HG02973 (cell line): ENCODE measurements around the gene TMPRSS2.

ENCODE experiments used
- ATAC-seq: cut with Tn5 transposase; IDR thresholded peaks from one replicate; pipeline ENCODE4 v1.9.1; 2021; ENCODE audit warnings: moderate library complexity; ENCODE audit not compliant: unreplicated experiment

TMPRSS2 gene

DNA sequence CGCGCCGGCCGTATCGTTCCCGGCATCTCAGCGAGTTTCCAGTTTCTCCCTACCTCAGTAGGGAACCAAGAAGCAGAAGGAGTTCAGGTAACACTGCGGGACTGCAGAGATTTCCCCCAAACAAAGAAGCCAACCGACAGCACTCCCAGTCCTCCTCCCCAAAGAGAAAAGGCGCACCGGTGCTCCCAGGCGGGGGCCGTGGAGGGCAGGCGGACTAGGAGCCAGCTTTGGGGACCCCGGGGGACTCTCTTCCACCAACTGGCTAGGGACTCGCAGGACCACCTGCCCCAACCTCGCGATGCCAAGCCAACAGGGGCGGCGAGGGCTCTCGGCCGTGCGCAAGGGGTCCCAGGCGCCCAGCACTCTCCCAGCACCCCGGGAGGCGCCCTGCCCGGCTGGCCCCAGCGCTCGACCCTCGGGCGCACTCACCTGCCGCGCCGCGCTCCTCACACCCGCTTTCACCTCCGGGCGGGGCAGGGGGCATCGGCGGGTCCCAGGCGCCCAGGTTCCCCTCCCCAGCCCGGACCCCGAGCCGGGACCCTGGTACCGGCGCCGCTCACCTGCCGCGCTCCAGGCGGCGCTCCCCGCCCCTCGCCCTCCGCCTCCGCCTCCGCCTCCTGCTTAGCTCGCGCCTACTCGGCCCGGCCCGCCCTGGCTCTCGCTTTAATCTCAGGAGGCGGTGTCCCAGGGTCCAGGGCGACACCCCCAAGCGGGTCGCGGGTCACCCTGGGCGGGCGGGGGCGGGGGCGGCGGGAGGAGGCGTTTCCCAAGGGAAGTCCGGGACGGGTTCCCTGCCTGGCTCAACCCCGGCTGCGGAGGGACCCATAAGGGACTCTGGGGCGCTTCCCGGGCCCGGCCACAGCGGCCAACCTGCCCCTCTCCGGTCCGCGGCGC, at the start of gene TMPRSS2:
Gene TMPRSS2, minus strand, starts transcription at position 638 of the 894 bp plus-strand sequence. CDS start 10,025 bp downstream, outside the sequence.
- ATAC-seq, result no peak

DNA sequence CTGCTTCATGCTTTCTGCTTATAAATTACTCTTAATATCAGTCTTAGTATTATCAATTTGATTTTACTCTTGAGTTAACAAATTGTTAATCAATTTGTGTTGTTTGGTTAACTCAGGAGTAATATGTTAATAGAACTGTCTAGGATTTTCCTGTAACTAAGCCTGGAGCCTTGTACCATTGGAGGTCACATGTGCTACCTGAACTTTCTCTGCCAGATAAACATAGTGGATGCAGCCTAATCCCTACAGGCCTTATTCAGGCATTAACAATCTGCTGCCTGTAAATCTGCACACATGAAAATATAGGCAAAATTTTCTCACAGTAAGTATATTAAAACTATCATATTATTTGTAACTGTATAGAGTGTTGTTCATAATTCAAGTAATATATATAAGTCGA, 47.1 kb upstream of the TMPRSS2 start:
- no peak for ATAC-seq

DNA sequence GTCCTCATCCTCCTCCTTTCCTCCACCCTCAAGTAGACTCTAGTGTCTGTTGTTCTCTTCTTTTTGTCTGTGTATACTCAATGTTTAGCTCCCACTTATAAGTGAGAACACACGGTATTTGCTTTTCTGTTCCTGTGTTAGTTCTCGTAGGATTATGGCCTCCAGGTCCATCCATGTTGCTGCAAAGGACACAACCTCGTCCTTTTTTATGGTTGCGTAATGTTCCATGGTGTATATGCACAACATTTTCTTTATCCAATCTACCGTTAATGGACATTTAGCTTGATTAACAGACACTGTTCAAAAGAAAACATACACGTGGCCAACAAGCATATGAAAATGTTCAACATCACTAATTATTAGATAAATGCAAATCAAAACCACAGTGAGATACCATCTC, 44.3 kb upstream of the TMPRSS2 start:
- ATAC-seq, result no peak

DNA sequence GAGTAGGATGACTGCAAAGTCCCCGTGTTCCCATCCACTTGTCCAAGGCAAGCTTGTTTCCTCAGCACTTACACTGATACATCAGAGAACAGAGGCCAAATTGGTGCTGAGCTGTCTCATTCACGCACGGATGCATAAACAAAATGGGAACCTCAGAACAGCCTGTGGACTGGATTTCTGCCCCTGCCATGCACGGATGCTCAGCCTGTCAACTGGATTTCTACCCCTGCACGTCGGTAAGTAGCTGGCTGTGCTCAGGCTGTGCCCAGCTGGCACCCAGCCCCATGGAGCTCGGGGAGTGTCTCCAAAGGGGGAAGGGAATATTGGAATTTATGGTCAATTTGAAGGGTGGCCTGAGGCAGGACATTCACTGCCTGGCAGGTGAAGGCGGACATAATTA, 40.8 kb upstream of the TMPRSS2 start:
- no peak for ATAC-seq

DNA sequence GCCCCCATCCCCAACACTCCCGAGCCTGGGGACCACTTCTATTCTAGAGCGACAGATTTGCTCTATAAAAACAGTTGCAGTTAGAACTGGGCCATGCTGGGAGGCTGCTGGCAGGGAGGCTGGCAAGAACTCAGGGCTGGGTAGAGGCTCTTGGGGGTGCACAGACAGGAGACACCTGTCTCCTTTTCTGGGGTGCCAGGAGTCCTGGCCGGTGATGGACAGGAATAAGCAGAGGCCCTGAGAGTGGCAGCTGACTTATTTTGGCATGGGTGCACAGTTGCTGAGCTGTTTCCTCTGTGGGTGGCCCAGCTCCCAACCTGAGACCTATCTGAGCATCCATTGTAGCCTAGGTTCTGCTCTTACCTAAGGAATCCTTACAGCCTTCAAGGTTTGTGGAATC, 39.2 kb upstream of the TMPRSS2 start:
- no peak for ATAC-seq

DNA sequence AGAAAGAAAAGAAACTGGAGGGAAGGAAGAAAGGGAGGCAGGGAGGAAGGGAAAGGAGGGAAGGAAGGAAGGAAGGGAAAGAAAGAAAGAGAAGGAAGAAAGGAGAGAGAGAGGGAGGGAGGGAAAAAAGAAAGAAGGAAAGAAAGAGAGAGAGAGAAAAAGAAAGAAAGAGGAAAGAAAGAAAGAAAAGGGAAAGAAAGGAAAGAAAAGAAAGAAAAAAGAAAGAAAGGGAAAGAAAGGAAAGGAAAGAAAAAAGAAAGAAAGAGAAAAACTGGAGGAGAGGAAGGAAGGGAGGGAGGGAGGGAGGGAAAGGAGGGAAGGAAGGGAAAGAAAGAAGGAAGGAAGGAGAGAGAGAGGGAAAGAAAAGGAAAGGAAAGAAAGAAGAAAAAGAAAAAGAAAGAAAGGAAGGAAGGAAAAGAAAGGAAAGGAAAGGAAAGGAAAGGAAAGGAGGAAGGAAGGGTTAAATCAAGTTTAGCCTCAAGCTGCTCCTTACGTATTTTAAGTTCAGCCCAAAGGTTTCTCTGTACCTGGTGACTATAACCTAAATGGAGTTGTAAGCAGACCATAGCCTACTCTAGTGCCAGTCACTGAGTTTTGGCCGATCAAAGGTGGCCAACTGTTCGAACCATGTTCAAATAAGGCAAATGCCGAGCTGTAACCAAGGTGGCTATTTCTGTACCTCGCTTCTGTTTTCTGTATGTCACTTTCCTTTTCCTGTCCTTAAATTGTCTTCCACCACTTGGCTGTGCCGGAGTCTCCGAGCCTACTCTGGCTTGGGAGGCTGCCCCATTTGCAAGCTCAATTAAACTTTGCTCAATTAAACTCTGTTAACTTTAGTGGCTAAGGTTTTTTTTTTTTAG, 37.8 kb upstream of the TMPRSS2 start:
- no peak for ATAC-seq

DNA sequence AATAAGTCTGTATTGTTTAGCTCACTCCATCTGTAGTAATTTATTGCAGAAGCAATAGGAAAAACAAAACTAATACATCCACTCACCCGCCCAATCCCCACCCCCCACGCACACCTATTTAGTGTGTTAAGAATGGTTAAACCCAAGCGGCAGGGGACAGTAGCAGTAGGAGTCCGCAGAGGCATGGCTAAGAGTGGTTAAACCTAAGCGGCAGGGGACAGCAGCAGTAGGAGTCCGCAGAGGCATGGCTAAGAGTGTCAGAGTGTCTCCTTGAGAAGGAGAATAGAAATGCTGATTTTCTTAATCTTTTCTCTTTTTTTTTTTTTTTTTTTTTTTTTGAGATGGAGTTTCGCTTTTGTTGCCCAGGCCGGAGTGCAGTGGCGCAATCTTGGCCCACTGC, 34.8 kb upstream of the TMPRSS2 start:
- no peak for ATAC-seq

DNA sequence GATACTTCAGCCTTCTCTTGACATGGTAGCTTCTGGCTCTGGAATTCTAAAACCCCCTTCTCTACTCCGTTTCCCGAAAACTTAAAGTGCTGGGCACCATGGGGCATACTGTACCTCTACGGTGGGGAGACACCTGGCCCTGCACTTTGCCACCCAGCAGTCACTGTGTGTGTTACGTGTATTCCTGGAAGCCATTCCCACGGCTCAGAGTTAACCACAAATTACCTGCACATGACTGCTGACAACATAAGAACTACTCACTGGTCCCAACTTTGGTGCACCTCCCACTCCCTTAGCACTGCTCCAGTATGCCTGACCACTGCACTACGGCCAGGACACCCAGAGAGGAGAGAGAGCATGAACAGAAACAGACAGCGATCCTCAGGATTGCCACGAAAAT, 29.4 kb upstream of the TMPRSS2 start:
- no peak for ATAC-seq

DNA sequence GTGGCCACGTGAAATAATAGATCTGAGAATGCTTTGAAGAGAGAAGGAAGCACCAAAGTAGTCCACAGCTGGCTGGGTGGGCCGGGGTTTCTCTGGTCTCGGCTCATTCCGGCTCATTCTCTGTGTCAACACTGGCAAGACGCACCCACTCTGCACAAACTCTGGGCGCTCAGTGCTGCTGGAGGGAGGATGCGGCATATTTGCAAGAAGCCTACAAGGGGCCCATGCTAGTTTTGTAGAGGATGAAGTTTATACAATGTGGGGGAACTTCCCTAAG, 28.8 kb upstream of the TMPRSS2 start:
- no peak for ATAC-seq

DNA sequence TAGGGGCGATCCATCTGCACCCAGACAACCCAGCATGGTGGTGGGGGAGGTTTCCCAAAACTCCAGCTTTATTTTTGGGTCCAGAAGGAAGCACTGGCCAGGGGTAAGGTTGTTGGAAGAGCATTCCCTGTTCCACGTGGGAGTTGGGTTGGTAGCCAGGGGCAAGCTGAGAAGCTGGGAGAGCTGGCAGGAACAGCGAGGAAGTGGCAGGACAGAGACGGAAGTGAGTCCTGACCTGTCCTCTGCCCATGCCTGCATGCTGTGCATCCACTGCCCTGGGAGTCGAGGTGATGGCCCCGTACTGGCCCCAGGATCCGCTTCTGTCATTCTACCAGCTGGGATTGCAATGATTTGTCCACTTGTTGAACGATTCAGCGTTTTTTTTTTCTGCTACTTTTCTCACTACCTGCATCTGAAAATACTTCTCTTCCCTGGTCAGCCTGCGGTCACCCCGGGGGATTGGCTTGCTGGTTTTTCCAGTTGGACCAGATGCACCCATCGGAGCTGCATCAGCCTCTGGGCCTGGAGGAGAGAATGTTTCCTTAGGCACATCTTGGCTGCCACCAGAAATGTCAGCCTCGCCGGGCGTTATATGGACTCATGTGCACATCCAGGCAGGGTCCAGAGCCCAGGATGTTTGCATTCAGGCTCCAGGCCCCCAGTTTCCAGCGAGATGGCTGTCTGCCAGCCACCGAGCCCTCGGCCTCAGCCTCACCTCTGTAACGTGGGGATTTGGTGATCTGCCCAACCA, 28.3 kb upstream of the TMPRSS2 start:
- no peak for ATAC-seq

DNA sequence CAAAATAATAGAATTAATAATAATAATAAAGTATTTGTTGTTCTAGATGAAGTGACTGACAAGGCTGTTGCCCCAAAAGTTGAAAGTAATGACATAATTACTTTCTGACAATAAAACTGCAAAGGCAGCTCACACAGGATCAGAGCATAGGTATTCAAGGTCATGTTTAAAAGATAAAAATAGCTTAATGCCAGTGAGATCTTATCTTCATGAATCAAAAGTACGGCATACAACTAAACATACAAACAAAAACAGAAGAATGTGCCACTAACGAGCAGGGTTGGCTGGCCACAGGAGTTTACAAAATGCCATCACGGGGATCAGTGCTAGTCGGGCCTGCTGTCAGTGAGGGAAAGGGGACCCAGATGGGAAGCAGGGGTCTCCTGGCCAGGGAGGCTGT, 22.4 kb upstream of the TMPRSS2 start:
- no peak for ATAC-seq

DNA sequence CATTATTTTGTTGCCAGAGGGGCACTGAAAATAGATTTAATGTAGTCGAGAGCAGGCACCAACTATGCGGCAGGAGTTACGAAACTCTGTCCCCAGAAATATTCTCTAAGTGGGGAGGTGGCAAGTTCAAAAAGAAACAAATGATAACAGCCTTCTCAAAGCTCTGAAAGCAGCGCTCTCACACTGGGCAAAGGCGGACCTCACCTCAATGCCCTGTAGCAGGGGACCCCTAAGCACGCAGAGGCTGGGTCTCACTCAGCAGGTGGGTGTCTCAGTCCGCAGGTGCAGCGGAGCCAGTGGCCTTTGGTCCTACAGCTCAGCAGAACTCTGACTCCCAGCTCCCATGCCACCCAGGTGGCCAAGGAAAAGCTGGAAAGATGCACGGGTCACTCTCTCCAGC, 21.8 kb upstream of the TMPRSS2 start:
- no peak for ATAC-seq

DNA sequence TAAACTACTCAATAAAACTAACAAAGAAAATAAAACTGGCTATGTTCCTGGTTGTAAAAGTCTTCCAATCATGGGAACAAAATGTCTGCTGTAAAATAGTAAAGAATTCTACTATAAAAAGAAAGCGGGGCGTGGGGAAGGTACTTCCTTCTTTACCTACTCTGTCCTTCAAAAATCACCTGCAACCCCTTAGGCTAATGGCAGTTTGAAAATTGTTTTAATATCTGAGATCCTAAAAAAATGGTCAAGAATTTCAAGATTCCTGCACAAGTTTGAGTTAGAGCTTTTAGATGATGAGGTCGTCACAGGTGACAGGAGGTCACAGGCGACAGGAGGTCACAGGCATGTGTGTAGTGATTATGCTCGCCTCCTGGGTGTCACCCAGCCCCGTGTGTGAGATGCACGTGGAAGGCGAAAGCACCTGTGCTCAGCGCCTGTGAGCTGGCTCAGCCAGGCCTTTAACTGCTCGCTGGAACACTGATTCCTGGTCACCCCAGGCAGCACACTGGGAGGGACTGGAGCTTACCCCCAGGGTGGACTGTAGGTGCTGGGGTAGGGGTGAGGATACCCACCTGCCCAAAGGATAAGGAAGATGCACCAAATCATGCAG, 18.6 kb upstream of the TMPRSS2 start:
- ATAC-seq, result no peak

DNA sequence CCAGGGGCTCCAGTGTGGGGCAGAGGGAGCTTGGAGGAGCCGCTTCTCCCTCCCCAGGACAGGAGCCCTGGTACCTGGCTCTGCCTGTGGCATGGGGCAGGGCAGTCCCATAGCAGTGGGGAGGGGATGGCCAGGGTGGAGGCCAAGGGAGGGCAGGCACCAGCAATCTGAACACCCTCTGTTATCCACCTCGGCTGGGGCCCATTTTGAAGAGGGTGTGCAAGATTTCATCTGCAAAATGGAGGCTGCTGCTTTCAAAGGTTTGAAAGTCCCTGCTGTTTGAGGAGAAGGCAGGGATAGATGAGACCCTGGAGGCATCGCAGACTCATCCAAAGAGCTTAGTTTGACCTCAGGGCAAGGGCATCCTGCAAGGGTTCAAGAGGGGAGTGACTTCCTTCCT, 15.2 kb upstream of the TMPRSS2 start:
- no peak for ATAC-seq

DNA sequence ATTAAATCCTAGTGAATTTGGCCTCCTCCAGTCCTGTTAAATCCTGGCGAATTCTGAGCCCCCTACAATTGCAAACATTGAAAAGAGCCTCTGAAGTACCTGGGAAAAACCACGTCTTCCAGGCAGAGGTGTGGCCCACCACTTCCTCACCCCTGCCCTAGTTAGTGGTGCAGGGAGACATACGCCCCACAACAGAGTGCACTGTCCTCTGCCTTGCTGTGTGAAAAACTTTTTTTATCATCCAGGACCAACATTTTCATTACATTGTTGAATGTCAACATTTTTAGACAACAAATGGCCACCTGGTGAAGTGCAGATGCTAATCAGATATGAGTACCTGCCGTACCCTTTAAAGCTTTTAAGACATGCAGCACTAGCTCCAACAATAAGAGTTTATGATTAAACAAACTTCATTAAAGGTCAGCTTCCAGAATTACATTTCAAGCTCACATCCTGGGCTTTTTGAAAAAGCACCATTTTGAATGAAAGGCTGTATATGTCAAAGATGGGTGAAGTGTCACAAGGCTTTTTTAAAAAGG, 13.6 kb upstream of the TMPRSS2 start:
- ATAC-seq, result no peak

DNA sequence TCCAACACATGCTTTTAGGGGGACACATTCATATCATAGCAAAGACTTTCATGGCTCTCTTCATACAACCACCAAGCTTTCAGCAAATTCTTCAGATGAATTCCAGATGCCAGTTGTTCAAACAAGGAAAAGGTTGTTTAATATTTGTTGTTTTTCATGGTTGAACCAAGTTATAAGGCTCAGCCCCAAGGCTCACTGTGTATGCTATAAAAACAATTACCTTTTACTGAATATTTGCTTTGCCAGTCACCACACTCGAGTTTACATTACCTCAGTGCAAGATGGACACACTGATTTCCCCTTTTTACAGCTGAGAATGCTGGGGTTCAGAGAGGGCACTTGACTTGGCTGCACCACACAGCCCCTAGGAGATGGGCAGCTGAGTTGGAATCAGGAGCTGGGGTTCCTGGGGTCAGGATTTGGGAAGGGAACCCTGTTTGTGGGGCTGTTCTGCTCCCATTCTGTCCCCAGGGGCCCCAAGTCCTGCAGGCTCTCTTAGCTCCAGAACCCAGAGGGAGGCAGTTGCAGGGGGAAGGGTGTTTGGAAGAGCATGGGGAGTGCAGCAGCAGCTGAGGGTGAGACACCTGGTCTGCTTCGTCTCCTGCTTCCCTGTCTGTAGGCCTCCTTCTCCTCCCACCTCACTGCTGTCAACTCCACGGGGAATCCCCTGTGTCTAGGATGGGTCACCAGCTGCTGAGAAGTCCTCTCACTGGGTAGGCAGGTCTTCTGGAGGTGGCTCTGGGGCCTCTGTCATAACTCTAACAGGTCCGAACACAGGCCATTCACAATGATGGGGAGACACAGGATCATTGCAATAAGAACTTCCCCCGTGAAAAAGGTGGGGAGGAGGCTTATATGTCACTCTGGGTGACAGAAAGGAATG, 12.8 kb upstream of the TMPRSS2 start:
- no peak for ATAC-seq

DNA sequence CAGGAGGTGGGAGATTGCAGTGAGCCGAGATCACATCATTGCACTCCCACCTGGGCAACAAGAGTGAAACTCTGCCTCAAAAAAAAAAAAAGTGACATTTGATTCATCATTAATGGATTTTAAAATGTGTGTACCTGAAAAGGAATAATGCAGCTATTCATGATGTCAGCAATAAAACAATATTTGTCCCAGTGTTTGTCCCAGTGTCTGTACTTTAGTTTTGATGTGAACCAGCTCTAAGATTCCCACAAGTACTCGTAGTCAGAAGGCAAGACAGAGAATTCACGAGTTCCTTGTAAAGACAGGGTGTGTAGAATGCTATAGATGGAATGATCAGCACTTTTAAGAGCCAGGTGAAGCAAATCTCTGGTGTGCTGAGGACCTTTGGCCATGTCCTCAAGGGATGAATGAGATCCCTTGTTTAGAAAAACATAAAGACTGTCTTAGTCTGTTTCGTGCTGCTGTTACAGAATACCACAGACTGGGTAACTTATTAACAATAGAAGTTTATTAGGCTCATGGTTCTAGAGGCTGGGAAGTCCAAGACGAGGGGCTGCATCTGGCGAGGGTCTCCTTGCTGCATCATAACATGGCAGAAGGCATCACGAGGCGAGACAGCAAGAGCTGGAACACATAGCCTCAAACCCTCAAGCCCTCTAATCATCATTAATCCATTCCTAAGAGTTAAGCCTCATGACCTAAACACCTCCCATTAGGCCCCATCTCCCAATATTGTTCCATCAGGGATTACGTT, 12.0 kb upstream of the TMPRSS2 start:
- ATAC-seq, result no peak

DNA sequence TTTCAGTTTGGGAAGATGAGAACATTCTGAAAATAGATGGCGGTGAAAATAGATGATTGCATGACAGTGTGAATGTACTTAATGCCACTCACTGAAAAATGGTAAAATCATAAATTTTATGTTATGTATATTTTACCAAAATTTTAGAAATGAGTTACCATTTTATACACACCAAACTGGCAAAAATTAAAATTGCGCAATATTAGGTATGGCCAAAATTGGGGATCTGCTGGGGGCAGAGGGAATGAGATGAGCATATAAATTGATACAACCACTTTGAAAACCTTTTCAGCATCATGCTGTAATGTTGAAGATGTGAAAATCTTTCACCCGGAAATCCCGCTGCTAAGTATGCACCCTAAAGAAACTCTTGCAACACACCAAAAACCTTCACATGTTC, 10.8 kb upstream of the TMPRSS2 start:
- ATAC-seq, result no peak

DNA sequence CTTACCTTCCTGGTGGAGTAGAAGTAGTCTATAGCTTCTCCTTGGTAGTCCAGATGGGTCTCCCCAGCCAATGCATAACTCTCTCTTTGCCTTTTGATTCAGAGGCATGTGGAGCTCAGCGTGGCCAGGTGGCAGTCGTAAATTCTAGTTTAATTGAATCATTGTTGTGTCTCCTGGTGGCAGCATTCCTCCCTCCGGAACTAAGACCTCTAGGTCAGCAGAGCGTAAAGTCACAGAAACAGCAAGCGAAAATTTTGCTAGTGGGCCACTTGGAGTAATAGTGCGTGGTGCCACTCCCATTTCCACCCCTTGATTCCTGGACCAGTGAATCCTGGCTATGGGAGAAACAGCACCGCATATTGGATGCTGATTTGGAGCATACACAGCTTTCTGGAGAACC, 3.9 kb upstream of the TMPRSS2 start:
- no peak for ATAC-seq
